Measurements from ENCODE around the gene MAP1B.

- TF ChIP-seq CTCF (conservative IDR thresholded peaks at IDR 0.05 in 1 of 2, IDR thresholded peaks at IDR 0.05 in 1 of 2; ENCODE audit: extremely low read depth in 1 of 2, insufficient read depth in 1 of 2, low read depth in 1 of 2, low read length in 2 of 2) (no peak), EZH2 (IDR thresholded peaks at IDR 0.05; ENCODE audit: borderline replicate concordance, low read length) (no peak)
Measured at GRCh38 chr5:72167257-72167656, 60.0 kb downstream of the MAP1B start.

Measured in mammary epithelial cell (primary cell).